Measurements from ENCODE around the gene KSR1.

DNA sequence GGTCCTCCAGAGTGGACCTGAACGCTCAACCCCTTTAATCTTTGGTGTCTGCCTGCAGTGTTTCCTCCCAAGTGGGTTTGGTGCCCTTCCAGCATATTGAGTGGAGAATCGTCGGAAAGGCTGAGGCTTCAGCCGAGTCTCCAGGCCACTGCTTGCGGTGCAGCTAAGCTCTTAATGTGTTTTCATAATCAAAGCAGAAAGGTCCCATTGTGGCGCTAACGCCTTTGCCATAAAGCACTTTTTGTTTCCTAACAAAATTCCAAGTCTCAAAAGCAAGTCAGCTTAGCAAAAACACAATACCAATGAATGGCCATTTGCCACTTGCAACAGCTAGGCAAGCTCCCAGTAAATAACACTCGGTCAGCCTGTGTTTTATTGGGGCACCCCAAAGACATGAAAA is 57.6 kb downstream of the KSR1 start:
- TF ChIP-seq, protein P1, sequence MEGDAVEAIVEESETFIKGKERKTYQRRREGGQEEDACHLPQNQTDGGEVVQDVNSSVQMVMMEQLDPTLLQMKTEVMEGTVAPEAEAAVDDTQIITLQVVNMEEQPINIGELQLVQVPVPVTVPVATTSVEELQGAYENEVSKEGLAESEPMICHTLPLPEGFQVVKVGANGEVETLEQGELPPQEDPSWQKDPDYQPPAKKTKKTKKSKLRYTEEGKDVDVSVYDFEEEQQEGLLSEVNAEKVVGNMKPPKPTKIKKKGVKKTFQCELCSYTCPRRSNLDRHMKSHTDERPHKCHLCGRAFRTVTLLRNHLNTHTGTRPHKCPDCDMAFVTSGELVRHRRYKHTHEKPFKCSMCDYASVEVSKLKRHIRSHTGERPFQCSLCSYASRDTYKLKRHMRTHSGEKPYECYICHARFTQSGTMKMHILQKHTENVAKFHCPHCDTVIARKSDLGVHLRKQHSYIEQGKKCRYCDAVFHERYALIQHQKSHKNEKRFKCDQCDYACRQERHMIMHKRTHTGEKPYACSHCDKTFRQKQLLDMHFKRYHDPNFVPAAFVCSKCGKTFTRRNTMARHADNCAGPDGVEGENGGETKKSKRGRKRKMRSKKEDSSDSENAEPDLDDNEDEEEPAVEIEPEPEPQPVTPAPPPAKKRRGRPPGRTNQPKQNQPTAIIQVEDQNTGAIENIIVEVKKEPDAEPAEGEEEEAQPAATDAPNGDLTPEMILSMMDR (IDR thresholded peaks at IDR 0.05): no peak
- no peak for TF ChIP-seq POLR2AphosphoS5 (IDR thresholded peaks at IDR 0.05)

All from breast epithelium (tissue), 3 donors.